OCI-LY3 (cell line): ENCODE results near the gene EPC2.

Experiments
- CTCF ChIP-seq: fragments of 200-600, 300-600 bp; sonication (generic); IDR thresholded peaks from 2 replicates; pipeline ENCODE4 v1.5.1; 2014; ENCODE audit warnings: antibody characterized with exemption, low read length, low read depth
- EZH2phosphoT487 ChIP-seq: fragments of 200-600 bp; shearing (Covaris generic); IDR thresholded peaks from 2 replicates; pipeline ENCODE4 v1.6.1; 2018; ENCODE audit warnings: antibody characterized with exemption, mixed run types, low read depth

- TF ChIP-seq CTCF (no peak), EZH2phosphoT487 (no peak)
Observed at GRCh38 chr2:148613231-148614013, 31.1 kb upstream of the EPC2 start.
